Kidney (tissue), 14 donors: ENCODE measurements around the gene GDF10. TPM values are rescaled to one million over a fixed set of nuclear protein-coding genes. Genes with fewer than 3 reads are reported as not detected.

Source experiments
- DNase-seq, 5 donors: peaks; one replicate each; pipeline ENCODE4 v3.0.0-alpha.2; 2013 to 2020
- FAIRE-seq: peaks from 2 replicates; lab custom pipeline; 2012; peaks lifted over from hg19 to GRCh38; lab: Jason Lieb, UNC
- H3K27ac ChIP-seq, 2 donors: one replicate each; pipeline ENCODE4 v1.7.0; 2013; ENCODE audit warnings: low read depth in 2 of 2, low read length in 2 of 2, inconsistent platforms in 1 of 2
- H3K27me3 ChIP-seq: one replicate; pipeline ENCODE4 v1.7.1; 2013; ENCODE audit warnings: low read length, inconsistent platforms; ENCODE audit not compliant: control insufficient read depth, insufficient read depth
- H3K36me3 ChIP-seq, 3 donors: one replicate each; pipeline versions ENCODE4 v1.7.0 to v1.7.1; 2013; ENCODE audit warnings: low read length in 3 of 3, control low read depth in 1 of 3, inconsistent platforms in 1 of 3; ENCODE audit not compliant: insufficient read depth in 3 of 3, control insufficient read depth in 2 of 3
- H3K4me1 ChIP-seq, 3 donors: one replicate each; pipeline versions ENCODE4 v1.7.0 to v1.7.1; 2013; ENCODE audit warnings: low read length in 3 of 3, inconsistent platforms in 1 of 3, low read depth in 1 of 3; ENCODE audit not compliant: control insufficient read depth in 2 of 3, insufficient read depth in 2 of 3
- H3K4me3 ChIP-seq, 3 donors: one replicate each; pipeline versions ENCODE4 v1.7.0 to v1.8.1; 2013; ENCODE audit warnings: low read length in 3 of 3, control low read depth in 1 of 3, inconsistent platforms in 1 of 3
- H3K9ac ChIP-seq, 3 donors: one replicate each; pipeline versions ENCODE4 v1.7.0 to v1.7.1; 2013; ENCODE audit warnings: low read length in 3 of 3, control low read depth in 1 of 3, inconsistent platforms in 1 of 3
- H3K9me3 ChIP-seq, 3 donors: one replicate each; pipeline versions ENCODE4 v1.7.0 to v1.7.1; 2013; ENCODE audit warnings: low read length in 3 of 3, control low read depth in 1 of 3, inconsistent platforms in 1 of 3; ENCODE audit not compliant: control insufficient read depth in 2 of 3, insufficient read depth in 1 of 3
- CTCF ChIP-seq: IDR thresholded peaks from 3 replicates; pipeline ENCODE4 v1.5.1; 2012; ENCODE audit warnings: mild to moderate bottlenecking, moderate library complexity, borderline replicate concordance; ENCODE audit not compliant: insufficient read depth; ENCODE audit errors: extremely low read depth
- intact Hi-C: fragments of 100-400 bp; cut with DNase I; formaldehyde crosslinking; loops from one replicate; pipeline ENCODE4 v1.11.1; 2022
- polyA plus RNA-seq: library from polyadenylated mRNA; stranded (reverse); fragments of 350-450 nt; fragmentation: Illumina TruSeq; extraction: RNeasy Lipid Tissue Mini Kit (QIAGEN cat#74804); gene quantifications from one replicate; pipeline ENCODE4 v1.2.3, GENCODE V29; 2014; ENCODE audit warnings: low read depth, low replicate concordance; ENCODE audit not compliant: insufficient read depth
- total RNA-seq: library from RNA; stranded (reverse); fragmentation: NEBNext Ultra II Directional; extraction: Animal tissue kit (Norgen Biotek cat#: 25700); gene quantifications from one replicate; pipeline ENCODE4 v1.2.1, GENCODE V29; 2021
- donor health status: control.
- donor health status: control.
- donor health status: control.
- donor health status: control.
- donor health status: control.
- donor health status: DM: yes; HTN: yes; CAD: no.
- donor health status: Normal renal cell carcinoma (clear cell type).

Gene GDF10
- total and polyA plus RNA-seq, 2 donors from 2014 or later: 1.1 TPM; not detected in 1

- H3K4me1 ChIP-seq: no peaks in the 10 kb centered on the region
- H3K27ac ChIP-seq: no peak overlapping the region
- TF ChIP-seq CTCF: no peak
- no peak overlapping the region for H3K9ac ChIP-seq
- intact Hi-C loops: no loop called here
- peak in 1 of 5 donors; percentile 16 for DNase-seq
- H3K4me3 ChIP-seq: no peak overlapping the region
- no peaks in the 10 kb centered on the region for H3K27me3 ChIP-seq
- H3K9me3 ChIP-seq: no peaks in the 10 kb centered on the region
- no peak for FAIRE-seq
- no peaks in the 10 kb centered on the region for H3K36me3 ChIP-seq
Observed at GRCh38 chr10:47358457-47358856, 58.5 kb downstream of the GDF10 start.

- DNase-seq: peak in 2 of 5 donors; percentile 3 to 14
- no peak overlapping the region for H3K9ac ChIP-seq
- no peak overlapping the region for H3K27ac ChIP-seq
- intact Hi-C loops: no loop called here
- H3K4me3 ChIP-seq: no peak overlapping the region
- no peak for FAIRE-seq
- TF ChIP-seq CTCF: no peak
- H3K36me3 ChIP-seq: no peaks in the 10 kb centered on the region
- no peaks in the 10 kb centered on the region for H3K27me3 ChIP-seq
- peaks cover 0 to 2% (median under 1%) of the 10 kb centered on the region in 3 donors for H3K4me1 ChIP-seq
- no peaks in the 10 kb centered on the region for H3K9me3 ChIP-seq
Observed at GRCh38 chr10:47359101-47359500, 59.1 kb downstream of the GDF10 start.

DNA sequence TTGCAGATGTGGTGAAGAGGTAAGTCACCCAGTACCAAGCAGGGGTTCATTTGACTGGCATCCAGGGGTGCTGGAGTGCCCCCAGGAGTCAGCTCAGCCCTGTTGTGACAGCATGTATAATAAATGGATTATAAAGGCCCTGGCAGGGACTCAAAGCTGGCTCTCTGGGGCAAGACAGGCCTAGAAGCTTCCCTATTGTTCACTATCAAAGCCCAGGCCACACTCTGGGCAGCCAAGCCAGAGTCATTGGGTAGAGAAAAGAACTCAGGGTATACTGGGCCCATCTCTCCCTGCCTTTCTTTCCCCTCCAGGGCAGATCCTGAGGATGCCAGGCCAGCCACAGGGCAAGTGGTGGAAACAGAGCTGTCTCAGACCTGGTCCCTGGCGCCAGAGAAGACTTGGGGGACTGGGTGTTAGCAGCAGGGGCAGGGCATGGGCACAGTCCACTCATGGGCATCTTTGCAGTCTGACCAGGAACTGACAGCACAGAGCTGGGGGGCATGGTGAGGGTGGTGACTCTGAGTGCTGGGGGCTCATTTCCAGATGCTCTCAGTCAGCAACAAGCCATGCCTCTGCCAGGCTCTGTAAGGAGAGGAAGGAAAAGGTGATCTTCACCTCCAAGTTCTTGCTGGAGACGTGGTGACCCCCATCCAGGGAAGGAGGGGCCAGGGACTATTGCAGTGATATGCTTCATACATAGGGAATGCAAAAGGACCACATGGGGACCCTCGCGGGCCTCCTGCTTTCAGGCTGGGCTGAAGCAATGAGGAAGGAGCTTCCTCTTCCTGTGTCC is 59.8 kb downstream of the GDF10 start:
- Histone ChIP-seq H3K9me3 (no peaks in the 10 kb centered on the region), H3K27me3 (no peaks in the 10 kb centered on the region), H3K36me3 (no peaks in the 10 kb centered on the region), H3K4me3 (no peak overlapping the region), H3K9ac (no peak overlapping the region), H3K27ac (no peak overlapping the region), H3K4me1 (peaks cover 0 to 5% (median 3%) of the 10 kb centered on the region in 3 donors)
- intact Hi-C loops: no loop called here
- TF ChIP-seq CTCF: no peak
- FAIRE-seq (no peak), DNase-seq (peak in 1 of 5 donors; percentile 50)
